SIG-M5 treated with dmso at 0.1 percent for 504 hours (cell line): Measurements from ENCODE around the gene ADH5.
"Not testable (repeated sequence)": the region's sequence is repeated elsewhere in the genome, so short reads cannot be mapped to it uniquely, and the experiment has no call there.

Experiments
- DNase-seq: peaks from one replicate; lab custom pipeline; 2025; ENCODE audit not compliant: unreplicated experiment; lab: John Stamatoyannopoulos, UW

The ADH5 gene

DNA sequence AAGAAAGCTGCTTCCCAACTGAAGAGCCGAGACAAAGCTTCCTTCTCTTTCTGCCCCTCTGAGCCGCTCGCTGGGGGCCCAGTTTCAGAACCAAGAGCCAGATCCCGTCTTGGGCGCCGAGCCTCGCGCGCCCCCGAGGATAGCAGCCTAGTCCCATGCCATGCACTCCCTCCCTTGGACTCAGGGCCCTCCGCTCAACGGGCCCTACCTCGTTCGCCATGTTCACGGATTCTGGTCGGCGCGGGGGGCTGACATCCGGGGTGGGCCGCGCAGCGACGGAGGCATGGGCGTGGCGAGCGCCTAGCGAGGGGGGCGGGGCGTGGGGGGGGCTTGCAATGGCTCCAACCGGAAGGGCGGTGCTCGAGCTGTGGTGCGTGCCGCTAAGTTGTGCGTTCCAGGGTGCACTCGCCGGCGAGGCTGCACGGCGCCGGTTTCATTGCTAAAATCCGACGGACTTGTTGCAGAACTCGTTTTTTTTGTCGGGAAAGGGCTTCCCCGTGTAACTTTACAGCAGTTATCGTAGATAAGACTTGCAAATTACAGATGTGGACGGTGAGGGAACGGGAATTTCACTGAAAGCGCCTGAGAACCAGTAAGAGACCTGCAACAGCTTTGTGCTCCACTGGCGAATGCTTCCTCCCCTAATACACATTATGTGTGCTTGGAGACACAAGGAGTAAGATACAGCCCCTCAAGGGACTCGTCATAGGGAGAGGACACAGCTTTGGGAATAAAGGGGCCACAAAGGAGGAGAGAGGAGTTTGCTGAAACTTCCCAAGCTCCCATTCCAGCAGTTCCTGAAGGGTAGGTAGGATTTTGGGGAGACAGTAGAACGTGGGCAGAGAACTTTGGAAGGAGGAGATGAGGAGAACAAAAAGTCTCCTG, at the start of gene ADH5:
TSS of gene ADH5 (minus strand) at position 308 of the 885 bp plus-strand sequence. CDS start at position 220, 88 bp downstream.
- peak; percentile 83 for DNase-seq

DNA sequence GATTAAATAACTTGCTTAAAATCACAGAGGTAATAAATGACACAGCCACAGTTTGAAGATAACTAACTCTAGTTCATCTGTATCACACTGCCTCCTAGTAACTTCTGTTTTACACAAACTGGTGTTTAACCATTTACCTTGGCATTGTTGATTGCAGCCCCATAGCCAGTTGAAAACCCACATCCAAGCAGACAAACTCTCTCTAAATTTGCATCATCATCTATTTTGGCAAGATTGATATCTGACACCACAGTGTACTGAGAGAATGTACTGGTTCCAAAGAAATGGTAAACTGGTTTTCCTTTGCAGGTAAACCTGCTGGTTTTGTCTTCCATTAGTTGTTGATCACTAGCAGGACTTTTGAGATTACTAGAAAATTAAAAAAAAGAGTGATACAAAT, 47.7 kb upstream of the ADH5 start:
- no peak for DNase-seq

DNA sequence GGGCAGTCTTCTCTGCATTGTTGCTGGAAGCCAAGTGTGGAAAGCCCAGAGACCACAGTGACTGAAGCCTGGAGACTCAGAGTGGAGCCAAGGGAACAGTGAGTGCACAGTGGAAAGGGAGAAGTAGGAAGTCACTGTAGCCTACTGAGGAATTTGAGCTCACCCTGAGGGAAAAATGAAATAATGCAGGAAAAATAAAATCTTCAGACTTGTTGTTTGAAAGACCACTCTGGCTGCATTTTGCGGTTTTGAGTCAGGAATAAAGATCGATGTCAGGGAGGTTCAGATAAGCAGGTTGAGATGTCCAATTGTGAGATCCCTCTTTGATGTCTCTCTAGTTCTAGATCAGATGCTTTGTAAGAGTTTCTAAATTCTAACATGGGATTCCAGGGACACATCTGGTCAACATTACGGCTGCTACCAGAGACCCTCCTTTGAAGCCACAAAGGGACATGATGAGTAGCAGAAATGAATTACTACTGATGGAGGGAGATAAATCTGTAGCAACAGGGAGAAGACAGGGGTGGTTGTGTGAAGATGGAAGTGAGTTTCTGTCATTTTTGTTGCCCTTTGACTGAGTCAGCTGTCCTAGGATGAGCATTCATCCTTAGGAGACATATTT, 47.1 kb upstream of the ADH5 start:
- no peak for DNase-seq

DNA sequence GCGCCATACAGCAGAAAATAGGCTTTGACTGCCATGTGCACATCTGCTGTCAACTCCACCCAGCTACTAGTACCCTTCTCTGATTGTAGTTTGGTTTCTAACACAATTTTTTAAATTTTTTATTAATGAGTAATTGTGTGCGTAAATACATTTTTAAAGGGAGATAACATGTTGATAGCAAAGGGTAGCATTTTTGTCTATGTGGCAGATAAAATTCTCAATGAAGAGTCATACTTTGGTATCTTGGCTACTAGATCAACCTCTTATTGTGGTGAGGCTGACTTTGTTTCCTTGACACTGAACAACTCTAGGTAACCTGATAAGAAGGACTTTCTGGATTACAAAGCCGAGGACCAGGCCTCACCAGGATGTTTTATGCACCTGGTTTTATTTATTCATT, 46.0 kb upstream of the ADH5 start:
- no peak for DNase-seq

DNA sequence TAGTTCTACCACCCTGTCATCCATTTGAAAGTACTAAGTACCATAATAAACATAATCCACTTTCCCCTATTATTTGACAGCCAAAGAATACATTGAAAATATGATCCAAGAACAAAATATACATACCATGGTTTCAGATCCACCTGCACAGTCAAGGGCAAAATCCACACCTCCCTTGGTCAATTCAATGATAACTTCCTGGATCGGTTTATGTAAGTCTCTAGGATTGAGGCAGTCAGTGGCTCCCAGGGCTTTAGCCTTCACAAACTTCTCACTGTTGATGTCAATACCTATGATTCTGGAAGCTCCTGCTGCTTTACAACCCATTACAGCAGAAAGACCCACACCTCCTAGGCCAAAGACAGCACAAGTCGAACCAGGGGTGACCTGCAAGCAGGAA, 42.8 kb upstream of the ADH5 start:
- no peak for DNase-seq

DNA sequence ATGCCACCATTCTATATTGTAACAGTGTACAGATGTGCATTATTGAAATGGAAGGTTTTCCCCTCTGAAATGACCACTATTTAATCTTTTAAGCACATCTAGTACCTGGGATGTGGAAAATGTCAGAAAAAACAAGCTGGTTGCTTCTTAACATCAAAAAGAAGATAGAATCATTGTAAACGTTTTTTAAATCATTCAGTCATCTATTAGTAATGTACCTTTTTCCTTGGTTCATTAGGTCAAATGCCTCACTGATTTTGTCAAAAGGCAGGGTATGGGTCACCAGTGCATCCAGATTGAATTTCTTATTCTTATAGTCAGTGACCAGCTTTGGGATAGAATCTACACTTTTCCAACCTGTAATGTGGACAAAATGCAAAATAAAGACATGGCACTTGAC, 37.8 kb upstream of the ADH5 start:
- no peak for DNase-seq

DNA sequence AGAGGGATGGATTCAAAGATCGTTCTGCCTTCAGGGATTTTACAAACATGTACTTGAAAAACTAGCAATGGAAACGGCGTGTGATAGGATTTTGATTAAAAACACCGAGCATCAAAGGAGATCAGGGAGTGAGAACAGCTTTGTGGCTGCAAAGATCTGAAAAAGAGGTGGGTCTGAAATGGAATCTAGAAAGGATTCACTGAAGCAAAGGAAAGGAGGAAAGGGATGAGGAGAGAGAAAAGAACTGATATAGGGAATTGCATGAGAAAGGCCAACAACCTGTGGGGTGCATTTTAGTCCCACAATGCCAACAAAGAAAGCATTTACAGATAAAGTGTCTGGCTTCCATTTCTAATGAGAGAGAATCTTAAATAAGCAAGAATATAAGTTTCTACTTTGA, 32.4 kb upstream of the ADH5 start:
- DNase-seq: no peak

DNA sequence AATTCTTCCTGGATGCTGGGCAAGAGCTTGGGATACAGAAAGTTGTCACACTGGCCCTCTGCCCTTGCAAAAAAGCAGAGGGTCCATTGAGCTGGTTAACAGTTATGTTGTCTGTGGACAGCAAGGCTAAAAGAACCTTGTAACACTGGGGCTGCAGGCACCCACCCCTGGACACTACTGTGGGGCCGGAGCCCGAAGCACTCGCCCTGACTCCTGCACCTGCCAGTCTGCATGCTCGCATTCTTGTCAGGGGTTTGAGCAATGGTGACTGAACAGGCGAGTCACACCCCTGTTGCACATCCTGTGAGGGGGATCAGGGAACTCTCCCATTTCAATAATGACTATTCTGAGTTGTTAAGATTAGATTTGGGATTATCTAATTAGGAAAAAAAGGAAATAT, 31.9 kb upstream of the ADH5 start:
- DNase-seq: no peak

DNA sequence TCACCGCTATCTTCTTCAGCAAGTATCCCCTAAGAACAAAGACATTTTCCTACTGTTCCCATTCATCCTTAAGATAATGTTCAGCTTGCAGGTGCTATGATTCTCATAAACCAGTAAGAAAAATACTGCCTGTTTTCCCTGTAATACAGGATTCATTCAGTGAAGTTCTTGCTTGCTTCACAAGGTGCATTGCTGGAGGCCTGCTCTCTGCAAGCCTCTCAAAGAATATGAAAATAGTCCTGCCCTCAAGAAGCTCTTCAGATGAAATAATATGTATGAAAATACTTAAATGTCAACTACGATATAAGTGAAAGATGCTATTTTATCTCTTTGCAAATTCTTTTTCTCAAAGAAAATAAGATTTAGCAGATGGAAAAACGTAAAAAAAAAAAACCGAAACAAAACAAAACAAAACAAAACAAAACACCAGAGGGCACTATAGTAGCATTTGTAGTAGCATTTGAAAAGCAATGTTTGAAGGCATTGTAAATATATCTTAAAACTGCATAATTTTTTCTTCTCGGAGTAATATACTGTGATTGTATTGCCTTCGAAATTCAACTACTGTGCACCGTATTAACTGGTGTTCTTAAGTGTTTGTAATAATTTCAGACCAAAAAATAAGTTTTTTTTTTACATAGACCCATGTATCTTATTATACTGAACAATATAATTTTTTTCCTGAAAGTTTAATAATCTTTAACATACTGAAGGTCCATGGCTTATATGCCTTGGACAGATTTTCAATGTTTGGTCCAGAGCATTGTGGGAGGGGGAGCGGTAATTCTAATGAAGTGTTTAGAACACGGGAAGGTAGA, 29.5 kb upstream of the ADH5 start:
- DNase-seq: peak; percentile 4

DNA sequence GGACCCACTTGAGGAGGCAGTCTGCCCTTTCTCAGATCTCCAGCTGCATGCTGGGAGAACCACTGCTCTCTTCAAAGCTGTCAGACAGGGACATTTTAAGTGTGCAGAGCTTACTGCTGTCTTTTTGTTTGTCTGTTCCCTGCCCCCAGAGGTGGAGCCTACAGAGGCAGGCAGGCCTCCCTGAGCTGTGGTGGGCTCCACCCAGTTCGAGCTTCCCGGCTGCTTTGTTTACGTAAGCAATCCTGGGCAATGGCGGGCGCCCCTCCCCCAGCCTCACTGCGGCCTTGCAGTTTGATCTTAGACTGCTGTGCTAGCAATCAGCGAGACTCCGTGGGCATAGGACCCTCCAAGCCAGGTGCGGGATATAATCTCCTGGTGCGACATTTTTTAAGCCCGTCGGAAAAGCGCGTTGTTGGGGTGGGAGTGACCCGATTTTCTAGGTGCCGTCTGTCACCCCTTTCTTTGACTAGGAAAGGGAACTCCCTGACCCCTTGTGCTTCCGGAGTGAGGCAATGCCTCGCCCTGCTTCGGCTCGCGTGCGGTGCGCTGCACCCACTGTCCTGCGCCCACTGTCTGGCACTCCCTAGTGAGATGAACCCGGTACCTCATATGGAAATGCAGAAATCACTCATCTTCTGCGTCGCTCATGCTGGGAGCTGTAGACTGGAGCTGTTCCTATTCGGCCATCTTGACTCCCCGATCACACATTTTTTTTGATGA, 28.7 kb upstream of the ADH5 start:
- not testable (repeated sequence) for DNase-seq

DNA sequence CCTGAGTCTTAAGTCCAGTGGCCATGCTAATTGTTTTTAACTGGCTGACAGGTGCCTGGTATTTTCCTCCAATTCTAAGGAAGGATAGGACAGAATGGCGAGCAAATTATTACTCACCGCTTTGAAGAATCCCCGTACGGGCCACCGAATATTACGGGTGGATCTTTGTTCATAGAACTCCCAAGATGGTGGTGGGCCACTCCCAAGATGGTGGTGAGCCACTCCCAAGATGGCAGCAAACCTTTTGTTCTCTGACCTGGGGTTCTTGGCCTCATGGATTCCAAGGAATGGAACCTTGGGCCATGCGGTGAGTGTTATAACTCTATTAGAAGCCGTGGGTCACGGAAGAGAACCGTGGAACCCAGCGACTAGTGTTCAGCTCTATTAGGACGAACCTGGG, 20.7 kb upstream of the ADH5 start:
- DNase-seq: not testable (repeated sequence)

DNA sequence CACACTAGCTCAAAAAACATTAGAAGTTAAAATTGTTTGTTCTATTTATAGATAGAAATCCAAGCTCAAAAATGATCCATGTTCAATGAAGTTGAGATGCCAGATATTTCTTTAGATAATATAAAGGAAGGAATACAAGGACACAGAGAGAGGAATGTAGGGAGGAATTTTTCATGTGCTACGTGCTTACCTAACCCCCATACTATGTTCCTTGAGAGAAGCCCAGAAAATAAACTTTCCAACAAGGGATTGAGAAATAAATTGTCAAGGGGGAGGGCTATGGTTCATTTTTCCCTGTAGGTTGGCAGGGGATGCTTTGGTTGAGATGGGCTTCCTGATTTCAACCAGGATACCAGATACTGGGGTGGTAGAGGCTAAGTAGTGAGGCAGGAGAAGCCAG, 15.6 kb upstream of the ADH5 start:
- no peak for DNase-seq

DNA sequence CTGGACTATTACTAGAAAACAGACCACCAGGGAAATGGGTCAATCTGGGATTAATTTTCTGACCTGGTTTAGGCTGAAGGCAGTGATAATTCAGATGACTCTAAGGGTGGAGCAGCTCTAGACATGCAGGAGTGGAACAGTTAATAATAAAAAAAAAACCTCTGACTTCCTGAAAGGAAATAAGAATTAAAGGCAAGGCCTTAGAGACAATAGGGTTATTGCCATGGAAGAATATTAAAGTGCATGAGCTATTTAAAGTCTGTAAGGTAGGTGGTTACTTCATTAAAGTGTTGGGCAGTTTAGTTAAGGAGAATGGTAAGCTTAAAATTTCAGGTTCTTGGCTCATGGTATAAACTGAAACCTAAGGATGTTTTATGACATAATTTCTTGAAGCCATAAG, 14.6 kb upstream of the ADH5 start:
- no peak for DNase-seq

DNA sequence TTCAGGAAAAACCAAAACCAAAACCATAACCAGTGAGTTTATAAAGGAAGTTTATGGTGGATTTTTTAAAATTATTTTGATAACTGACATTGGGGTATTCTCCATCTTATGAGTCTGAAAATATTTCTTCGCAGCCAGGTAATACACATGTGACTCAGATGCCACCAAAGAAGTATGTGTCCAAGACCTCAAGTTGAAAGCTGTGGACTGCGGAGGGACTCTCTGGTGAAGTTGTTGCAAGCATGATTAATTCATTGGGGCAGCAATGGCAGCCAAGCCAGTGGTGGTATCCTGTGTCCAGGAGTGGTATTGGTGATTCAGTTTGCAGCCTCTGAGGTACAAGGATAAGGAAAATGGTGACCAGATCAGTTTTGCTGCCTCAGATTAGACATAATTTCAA, 14.0 kb upstream of the ADH5 start:
- DNase-seq: no peak

DNA sequence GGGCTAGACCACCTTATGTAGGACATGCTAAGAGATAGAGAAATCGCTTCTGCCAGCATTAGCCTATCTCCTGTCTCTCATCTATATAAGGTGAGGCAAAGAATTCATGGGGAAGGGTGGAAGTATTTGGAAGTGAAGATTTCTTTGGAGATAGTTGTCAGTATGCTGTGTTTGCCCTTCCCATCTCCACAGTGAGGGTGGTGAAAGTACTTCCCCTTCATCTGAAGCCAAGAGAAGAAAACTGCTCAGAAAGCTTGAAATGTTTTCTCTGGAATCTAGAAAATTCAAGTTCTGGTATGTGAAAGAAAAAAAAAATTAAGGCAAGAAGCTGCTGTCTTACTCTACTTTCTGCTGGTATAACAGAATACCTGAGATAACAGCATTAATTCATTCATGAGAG, 12.3 kb upstream of the ADH5 start:
- DNase-seq: no peak

DNA sequence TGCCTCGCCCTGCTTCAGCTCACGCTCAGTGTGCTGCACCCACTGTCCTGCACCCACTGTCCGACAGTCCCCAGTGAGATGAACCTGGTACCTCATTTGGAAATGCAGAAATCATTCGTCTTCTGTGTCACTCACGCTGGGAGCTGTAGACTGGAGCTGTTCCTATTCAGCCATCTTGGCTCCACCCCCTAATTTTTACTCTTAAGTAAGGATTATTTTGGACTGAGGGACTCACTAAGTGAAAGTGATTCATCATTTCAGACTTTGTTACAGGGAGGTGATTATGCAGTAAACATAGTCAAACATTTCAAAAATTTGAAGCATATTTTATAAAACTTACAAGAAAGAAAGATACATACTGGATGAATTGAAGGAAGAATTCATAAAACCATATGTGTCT, 11.2 kb upstream of the ADH5 start:
- not testable (repeated sequence) for DNase-seq

DNA sequence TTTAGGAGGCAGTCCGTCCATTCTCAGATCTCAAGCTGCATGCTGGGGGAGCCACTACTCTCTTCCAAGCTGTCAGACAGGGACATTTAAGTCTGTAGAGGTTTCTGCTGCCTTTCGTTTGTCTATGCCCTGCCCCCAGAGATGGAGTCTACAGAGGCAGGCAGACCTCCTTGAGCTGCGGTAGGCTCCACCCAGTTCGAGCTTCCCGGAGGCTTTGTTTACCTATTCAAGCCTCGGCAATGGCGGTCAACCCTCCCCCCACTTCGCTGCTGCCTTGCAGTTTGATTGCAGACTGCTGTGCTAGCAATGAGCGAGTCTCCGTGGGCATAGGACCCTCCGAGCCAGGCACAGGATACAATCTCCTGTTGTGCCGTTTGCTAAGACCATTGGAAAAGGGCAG, 10.7 kb upstream of the ADH5 start:
- DNase-seq: no peak

DNA sequence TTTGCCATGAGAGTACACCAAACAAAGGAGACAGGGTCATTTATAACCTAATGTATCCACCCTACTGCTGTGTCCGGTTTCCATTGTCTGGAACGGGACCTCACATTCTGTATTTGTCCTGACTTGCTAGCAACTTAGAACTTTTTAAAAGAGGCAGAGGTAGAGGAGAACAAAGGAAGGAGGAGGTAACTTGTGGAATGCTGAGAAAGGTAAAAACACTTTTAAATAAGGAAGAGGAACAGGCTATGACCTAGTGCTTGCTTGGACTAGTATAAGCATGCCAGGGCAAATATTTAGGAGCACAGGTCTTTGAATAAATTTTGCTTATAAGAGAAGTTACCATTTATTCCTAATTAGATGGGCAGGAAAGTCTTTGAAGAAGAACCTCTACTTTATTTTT, 3.3 kb upstream of the ADH5 start:
- DNase-seq: not testable (repeated sequence)

DNA sequence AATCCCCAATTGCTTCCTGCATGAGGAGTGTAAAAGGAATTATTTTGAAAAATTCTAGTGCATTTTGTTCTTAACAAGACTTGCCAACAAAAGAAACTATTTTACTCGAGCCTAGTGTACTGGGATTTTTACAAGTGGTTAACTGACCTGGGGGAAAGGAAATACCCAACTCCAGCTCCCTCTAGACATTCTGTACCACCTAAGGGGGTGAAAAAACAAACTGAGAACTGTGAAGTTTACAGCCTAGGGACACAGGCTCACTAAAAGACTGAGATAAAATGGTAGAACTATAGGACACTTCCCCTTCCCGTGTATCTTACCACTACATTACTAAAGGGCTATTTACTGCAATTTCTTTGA, 2.6 kb upstream of the ADH5 start:
- DNase-seq: no peak

DNA sequence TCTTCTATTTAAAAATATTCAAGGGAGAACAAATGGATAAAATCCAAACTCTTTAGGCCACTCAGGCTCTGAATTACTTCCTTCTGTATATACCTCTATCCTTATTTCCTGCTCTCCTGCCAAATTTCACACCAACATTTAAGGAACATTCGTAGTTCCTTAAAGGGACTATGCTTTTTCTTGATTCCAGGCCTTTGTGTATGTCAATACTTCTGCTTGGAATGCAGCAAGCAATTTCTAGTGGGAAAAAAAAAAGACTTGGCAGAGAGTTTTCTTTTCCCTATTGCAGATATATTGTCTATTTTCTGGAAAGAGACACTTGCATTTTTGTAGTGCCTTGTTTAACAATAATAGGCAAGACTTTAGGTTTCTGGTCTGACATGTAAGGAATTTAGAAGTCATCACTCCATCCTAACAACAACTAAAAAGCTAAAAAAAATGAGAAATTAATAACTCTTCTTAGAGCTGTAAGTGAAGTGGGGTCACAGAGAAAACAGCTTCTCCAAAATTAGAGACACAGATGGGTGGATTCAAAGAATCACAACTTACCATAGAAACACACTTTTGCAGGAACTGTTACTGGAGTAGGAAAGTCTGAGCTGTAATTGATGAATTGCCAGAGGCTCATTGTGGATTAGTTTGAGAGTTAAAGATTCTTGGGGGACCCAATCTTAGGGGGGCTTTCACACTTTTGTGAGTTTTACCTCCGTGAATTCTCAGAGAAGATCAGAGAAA, 2.1 kb upstream of the ADH5 start:
- DNase-seq: no peak
